DOHH2 (cell line): ENCODE measurements around the gene SCYL1.

Experiments used
- EZH2phosphoT487 ChIP-seq: fragments of 200-600 bp; sonication (generic); IDR thresholded peaks from 2 replicates; pipeline ENCODE4 v1.6.1; 2017; ENCODE audit warnings: borderline replicate concordance, mild to moderate bottlenecking, antibody characterized with exemption, low read length, moderate library complexity, mixed read lengths
- TF ChIP-seq, protein P1 (sequence below): fragments of 200-600 bp; sonication (generic); IDR thresholded peaks from one replicate; pipeline ENCODE4 v1.5.1; 2014; ENCODE audit warnings: antibody characterized with exemption, mild to moderate bottlenecking, low read depth, low read length; ENCODE audit not compliant: poor library complexity, severe bottlenecking

GRCh38 chr11:65516135-65516968 lies 8.5 kb upstream of the SCYL1 start:
- TF ChIP-seq, protein P1, sequence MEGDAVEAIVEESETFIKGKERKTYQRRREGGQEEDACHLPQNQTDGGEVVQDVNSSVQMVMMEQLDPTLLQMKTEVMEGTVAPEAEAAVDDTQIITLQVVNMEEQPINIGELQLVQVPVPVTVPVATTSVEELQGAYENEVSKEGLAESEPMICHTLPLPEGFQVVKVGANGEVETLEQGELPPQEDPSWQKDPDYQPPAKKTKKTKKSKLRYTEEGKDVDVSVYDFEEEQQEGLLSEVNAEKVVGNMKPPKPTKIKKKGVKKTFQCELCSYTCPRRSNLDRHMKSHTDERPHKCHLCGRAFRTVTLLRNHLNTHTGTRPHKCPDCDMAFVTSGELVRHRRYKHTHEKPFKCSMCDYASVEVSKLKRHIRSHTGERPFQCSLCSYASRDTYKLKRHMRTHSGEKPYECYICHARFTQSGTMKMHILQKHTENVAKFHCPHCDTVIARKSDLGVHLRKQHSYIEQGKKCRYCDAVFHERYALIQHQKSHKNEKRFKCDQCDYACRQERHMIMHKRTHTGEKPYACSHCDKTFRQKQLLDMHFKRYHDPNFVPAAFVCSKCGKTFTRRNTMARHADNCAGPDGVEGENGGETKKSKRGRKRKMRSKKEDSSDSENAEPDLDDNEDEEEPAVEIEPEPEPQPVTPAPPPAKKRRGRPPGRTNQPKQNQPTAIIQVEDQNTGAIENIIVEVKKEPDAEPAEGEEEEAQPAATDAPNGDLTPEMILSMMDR = no peak
- TF ChIP-seq EZH2phosphoT487 = no peak
